ENCODE data around the gene DLGAP3. TPM values are rescaled to one million over a fixed set of nuclear protein-coding genes. Genes with fewer than 3 reads are reported as not detected.

The DLGAP3 gene
- total and polyA plus RNA-seq, 2 of the 13 experiments (the other 11 are each of a cell fraction or from before 2014, with no cell fraction given): 0.03 to 0.04 TPM

GRCh38 chr1:34865981-34866761 lies 63.3 kb downstream of the DLGAP3 start (continued):
- no peak for TF ChIP-seq ZNF138 (CRISPR knock-in tag; IDR thresholded peaks at IDR 0.05; ENCODE audit: low read depth)
- 0 out of 2 replicates have a peak, but pooled peaks have one; percentile 10 for TF ChIP-seq FOSL2 (CRISPR knock-in tag; IDR thresholded peaks at IDR 0.05)
- TF ChIP-seq DMAP1 (CRISPR knock-in tag; IDR thresholded peaks at IDR 0.05): peak; percentile 56; the same call in 1 of the 2 replicates
- TF ChIP-seq ZNF782 (CRISPR knock-in tag; IDR thresholded peaks at IDR 0.05; ENCODE audit: borderline replicate concordance): no peak
- TF ChIP-seq TFDP1 (CRISPR knock-in tag; IDR thresholded peaks at IDR 0.05; ENCODE audit: borderline replicate concordance): peak; percentile 43; the same call in 1 of the 2 replicates
- TF ChIP-seq ZNF598 (CRISPR knock-in tag; IDR thresholded peaks at IDR 0.05; ENCODE audit: borderline replicate concordance): peak; percentile 56; the same call in 1 of the 2 replicates
- TF ChIP-seq SP4 (CRISPR knock-in tag; IDR thresholded peaks at IDR 0.05): 0 out of 2 replicates have a peak, but pooled peaks have one; percentile 27
- TF ChIP-seq ZBTB39 (CRISPR knock-in tag; IDR thresholded peaks at IDR 0.05): no peak
- TF ChIP-seq KDM6A (CRISPR knock-in tag; IDR thresholded peaks at IDR 0.05; ENCODE audit: low read depth): no peak
- TF ChIP-seq MEIS2 (CRISPR knock-in tag; IDR thresholded peaks at IDR 0.05): no peak
- TF ChIP-seq, protein P1, sequence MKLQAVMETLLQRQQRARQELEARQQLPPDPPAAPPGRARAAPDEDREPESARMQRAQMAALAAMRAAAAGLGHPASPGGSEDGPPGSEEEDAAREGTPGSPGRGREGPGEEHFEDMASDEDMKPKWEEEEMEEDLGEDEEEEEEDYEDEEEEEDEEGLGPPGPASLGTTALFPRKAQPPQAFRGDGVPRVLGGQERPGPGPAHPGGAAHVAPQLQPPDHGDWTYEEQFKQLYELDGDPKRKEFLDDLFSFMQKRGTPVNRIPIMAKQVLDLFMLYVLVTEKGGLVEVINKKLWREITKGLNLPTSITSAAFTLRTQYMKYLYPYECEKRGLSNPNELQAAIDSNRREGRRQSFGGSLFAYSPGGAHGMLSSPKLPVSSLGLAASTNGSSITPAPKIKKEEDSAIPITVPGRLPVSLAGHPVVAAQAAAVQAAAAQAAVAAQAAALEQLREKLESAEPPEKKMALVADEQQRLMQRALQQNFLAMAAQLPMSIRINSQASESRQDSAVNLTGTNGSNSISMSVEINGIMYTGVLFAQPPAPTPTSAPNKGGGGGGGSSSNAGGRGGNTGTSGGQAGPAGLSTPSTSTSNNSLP (IDR thresholded peaks at IDR 0.05; ENCODE audit: low read depth, low read length): no peak
- no peak for TF ChIP-seq PAWR (CRISPR knock-in tag; IDR thresholded peaks at IDR 0.05; ENCODE audit: borderline replicate concordance)
- TF ChIP-seq ZNF672 (CRISPR knock-in tag; IDR thresholded peaks at IDR 0.05): no peak
- TF ChIP-seq ZNF232 (CRISPR knock-in tag; IDR thresholded peaks at IDR 0.05; ENCODE audit: borderline replicate concordance): no peak
- no peak for TF ChIP-seq RFXANK (CRISPR knock-in tag; IDR thresholded peaks at IDR 0.05)
- TF ChIP-seq MED1 (CRISPR knock-in tag; IDR thresholded peaks at IDR 0.05): no peak
- no peak for TF ChIP-seq NR3C1 (CRISPR knock-in tag; IDR thresholded peaks at IDR 0.05)
- TF ChIP-seq ZNF749 (CRISPR knock-in tag; IDR thresholded peaks at IDR 0.05; ENCODE audit: borderline replicate concordance): no peak
- TF ChIP-seq, protein P2, sequence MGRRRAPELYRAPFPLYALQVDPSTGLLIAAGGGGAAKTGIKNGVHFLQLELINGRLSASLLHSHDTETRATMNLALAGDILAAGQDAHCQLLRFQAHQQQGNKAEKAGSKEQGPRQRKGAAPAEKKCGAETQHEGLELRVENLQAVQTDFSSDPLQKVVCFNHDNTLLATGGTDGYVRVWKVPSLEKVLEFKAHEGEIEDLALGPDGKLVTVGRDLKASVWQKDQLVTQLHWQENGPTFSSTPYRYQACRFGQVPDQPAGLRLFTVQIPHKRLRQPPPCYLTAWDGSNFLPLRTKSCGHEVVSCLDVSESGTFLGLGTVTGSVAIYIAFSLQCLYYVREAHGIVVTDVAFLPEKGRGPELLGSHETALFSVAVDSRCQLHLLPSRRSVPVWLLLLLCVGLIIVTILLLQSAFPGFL (CRISPR knock-in tag; IDR thresholded peaks at IDR 0.05): no peak
- TF ChIP-seq ZUFSP (CRISPR knock-in tag; IDR thresholded peaks at IDR 0.05; ENCODE audit: borderline replicate concordance): no peak
- no peak for TF ChIP-seq TEAD2 (CRISPR knock-in tag; IDR thresholded peaks at IDR 0.05)
- TF ChIP-seq ZFP36 (IDR thresholded peaks at IDR 0.05; ENCODE audit: borderline replicate concordance, low read depth, low read length, partially characterized antibody): no peak

Data from HepG2 (cell line).